NCI-H128 (cell line): ENCODE results near the gene FUT8.

ENCODE experiments used
- DNase-seq: peaks from one replicate; lab custom pipeline; 2025; ENCODE audit not compliant: unreplicated experiment; lab: John Stamatoyannopoulos, UW

The FUT8 gene

DNA sequence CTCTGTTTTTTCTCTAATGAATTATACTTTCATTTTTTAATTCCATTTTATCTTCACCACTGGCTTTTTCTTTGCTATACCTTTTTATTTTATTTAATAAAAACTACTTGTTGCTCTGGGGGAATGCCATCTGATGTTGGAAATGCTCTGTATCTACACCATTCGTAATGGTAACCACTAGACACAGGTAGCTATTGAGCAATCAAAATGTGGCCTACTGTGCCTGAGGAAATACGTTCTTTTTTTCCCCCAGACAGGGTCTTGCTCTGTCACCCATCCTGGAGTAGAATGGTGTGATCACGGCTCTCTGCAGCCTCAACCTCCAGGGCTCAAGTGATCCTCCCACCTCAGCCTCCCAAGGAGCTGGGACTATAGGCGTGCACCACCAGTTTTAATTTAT, 140.2 kb downstream of the FUT8 start:
- no peak for DNase-seq

DNA sequence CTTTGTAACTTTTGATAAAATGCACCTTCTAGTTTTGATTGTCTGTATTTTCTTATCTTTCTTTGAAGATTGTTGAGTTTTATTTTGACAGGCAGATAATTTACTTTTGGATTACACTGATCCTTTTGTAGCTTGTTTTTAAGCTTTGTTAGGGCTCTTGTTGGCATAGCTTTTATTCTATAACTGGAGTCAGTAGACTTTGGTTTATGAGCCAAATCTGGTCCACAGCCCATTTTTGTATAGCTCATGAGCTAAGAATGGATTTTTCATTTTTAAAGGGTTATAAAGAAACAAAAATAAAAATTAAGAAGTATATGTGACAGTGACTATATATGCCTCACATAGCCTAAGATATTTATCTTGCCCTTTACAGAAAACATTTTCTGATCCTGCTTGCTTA, 142.3 kb downstream of the FUT8 start:
- no peak for DNase-seq

DNA sequence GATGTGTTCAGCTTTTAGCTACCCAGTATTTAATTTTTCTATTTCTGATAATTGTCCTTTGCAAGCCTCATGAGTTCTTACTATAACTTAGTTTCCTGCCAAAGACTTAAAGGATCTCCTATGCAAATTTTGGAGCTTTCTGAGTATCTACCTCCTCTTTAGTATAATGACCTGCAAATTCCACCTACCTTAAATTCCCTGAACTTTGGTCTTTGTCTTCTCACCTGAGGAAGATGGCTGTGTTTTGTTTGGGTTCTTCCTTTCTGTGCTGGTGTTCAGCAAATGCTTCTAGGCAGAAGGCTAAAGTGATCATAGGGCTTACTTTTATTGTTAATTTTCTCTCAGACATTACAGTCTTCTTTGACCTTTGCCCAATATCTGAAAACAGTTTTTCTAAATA, 142.8 kb downstream of the FUT8 start:
- DNase-seq = no peak

DNA sequence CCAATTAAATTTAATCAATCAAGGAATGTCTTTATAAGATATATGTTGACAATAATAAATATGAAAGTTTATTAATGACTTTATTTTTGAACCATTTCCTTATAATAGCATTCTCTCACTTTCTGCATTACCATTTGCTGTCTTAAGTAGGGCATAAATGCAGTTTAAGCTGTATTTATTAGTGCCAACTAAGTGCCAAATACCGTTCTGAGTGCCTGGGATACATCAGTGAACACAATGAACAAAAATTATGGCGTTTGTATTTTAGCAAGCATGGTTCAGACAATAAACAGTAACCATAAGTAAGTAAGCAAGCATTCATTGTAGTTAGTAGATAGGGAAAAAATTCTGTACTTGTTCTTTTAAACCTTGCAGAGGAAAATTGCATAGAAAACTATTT, 145.8 kb downstream of the FUT8 start:
- no peak for DNase-seq

DNA sequence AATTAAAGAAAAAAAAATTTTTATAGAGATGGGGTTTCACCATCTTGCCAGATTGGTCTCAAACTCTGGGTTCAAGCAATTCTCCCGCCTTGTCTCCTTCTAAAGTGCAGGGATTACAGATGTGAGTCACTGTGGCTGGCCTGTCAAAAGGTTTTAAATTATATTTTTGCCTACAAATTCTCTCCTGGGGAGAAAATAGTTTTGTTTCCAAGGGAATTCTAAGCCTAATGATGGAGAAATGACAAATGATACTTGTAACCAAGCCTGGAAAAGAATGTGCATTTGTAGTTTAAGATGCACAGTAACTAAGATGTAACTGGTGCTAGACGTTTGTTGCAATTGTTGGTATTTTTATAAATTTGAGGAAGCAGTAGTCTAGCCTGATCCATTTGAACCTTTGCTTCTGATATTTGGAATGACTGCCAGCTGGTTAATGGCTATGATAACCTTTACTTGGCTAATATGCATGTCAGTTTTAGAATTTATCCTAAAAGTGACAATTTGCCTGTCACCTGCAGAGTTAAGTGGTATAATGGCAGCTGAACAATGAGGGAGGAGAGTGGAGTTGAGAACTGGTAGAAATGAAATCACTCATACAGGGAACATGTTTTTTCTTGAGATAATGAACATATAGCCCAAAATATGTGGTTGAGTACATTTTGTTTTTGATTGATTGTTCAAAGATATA, 148.0 kb downstream of the FUT8 start:
- no peak for DNase-seq

DNA sequence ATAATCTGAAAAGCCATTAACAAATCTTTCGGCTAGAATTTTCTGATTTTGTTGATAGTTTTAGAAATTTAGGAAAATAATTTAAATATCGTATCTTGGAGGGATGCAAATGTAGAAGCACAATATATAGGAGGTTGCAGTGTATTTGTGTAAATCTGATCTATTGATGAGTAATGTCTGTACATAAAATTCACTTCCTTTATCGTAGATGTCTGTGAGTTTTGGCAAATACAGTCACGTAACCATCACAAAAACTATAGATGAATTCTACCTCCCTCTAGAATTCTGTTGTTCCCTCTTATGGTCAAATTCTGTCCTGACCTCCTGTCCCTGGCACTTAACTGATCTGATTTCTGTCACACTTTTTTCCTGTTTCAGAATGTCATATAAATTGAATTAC, 151.8 kb downstream of the FUT8 start:
- no peak for DNase-seq

DNA sequence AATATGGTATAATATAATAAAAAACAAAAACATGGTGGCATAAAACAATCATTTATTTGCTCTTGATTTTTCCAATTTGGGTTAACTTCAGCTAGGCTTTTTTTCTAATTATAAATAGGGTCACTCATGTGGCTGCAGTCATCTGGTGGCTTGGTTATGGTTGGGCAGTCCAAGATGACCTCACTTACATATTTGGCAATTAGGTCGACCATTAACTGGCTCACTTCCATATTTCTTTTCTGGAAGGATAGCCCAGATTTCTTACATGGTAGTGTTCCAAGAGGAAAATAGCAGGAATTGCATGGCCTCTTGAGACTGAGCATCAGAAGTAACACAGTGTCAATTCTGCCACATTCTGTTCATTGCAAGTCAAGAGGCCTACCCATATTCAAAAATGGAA, 153.4 kb downstream of the FUT8 start:
- no peak for DNase-seq

DNA sequence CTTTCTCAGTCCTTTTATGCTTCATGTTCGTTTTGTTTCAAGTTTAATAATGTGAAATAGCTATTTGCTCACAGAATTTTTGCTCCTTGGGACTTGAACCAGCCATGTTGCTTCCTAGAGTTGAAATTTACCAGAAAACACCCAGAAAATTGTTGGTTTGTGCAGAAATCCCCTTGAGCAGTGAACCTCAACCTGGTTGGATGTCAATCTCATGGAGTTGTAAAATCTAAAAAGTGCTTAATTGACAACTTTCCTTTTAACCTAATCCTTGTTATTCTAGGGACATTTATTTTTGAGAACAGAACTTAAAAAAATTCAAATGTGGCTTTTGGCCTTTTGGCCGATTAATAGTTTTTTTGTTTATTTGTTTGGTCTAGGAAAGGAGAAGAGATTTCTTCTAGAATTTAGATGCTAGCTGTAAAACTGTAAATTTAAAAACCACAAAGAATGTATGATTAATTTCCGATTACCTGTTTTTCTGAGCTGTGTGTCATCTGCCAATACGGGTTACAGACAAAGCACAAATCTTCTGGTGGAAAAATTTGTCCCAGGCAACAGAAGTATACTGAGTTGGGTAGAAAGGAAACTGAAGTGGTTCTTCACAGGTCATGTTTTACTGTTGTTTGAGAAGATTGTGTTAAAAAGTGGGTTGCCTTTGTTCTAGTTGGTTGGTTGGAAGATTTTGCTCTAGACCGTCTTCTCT, 154.4 kb downstream of the FUT8 start:
- no peak for DNase-seq

DNA sequence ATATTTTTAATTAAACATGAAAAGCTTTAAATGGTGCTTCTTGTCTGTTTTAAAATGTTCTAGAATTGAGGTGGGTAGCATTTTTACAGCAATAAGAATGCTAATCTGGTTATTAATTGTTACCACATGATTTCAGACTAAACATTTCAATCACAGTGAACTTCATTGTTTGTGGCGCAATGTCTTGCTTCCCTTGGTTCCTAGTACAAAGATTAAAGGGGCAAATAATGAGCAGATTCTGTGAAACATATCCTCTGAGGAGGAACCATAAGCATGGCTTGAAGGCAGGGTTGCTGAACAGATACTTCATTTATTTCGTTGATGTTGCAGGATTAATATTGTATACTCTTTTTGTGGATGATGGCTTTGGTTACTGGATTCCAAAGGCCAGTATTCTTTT, 162.1 kb downstream of the FUT8 start:
- DNase-seq = no peak

DNA sequence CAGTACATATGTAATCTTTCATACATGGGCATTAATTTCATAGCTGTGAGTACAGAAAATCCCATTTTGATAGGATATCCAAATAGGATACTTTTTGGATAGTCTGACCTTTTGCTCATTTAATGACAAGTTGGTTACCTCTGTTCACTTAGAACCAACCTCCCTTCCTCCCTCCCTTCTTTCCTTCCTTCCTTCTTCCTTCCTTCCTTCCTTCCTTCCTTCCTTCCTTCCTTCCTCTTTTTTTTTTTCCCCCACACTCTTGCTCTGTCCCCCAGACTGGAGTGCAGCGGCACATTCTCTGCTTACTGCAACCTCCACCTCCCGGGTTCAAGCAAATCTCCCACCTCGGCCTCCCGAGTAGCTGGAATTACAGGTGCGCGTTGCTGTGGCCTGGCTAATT, 162.9 kb downstream of the FUT8 start:
- DNase-seq = no peak

DNA sequence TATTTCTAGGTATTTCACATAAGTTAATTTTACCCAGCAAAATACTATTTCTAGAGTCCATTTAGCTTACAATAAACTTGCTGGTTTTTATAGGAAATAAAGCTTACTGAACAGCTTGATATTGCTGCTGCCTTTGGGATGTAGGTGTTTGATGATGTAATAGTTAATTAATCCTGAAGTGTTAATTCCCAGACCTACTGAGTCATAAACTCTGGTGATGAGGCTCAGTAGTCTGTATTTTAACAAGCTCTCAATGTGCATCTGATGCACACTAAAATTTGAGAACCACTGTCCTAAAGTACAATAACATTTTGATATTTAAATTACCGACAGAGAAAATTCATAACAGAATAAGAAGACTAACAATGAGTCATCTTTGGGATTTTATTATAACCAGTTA, 168.4 kb downstream of the FUT8 start:
- DNase-seq = no peak

DNA sequence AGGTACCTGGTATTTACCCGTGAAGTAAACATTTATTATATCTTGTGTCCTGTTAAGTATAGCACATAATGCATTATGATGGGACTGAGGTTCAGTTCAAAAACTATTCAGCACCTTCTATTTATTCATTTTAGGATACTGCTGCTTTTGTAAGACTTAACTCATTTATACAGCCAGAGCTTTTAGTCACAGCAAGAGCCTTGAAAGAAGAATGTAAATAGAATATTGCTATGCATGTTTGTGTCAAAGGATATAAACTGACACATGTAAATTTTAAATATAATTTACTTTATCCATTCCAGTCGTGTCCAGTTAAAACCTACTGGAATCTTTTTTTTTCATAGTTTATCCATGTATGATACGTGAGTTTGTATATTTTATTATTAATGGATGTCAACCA, 168.8 kb downstream of the FUT8 start:
- no peak for DNase-seq

DNA sequence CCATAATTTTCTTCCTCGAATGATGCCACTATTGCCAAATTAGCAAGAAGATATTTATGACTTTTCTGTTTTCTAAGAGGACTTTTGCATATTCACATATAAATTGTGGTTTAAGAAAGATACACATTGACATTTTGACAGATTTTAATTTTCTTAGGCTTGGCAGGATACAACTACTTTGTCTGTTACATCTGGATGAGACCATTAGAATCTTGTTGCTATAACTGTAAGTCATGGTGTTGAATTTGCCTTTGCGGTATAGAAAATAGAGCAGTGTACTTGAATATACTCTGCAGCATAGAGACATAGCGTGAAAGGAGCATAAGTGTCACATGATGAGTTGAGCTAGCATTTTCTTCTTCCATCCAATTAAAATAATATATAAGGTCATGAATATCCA, 169.3 kb downstream of the FUT8 start:
- DNase-seq = no peak

DNA sequence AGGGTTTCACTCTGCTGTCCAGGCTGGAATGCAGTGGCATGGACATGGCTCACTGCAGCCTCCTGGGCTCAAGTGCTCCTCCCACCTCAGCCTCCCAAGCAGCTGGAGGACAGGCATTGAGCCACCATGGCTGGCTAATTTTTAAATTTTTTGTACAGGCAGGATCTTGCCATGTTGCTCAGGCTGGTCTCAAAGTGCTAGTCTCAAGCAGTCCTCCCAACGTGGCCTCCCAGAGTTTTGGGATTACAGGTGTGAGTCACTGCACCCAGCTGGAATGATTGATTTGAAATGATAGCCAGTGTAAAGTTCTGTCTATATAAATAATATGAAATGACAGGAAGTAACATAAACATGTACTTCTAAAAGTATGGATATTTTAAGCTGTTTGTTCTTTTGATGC, 172.7 kb downstream of the FUT8 start:
- no peak for DNase-seq

DNA sequence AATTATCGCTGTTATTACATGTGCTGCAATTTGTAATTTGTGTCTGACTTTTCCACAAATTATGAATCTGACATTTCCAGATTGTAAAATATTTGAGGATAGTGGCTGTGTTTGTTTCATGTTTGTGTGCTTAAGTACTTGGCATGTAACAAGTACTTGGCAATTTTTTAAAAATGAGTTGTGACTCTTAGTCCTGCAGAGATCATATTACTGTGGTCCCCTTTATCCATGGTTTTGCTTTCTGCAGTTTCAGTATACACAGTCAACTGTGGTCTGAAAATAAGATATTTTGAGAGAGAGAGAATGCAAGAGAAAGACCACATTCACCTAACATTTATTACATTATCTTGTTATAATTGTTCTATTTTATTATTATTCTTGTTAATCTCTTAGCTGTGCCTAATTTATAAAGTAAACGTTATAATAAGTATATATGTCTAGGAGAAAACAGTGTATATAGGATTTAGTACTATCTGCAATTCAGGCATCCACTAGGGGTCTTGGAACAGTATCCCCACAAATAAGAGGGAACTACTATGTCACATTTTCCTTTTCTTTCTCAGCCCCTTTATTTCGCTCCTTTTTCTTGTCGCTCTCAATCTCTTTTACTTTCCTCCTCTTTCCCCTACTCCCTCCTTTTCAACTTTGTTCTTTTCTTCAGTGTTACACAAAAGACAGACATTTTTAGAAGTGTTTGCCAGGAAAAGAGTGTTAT, 176.1 kb downstream of the FUT8 start:
- DNase-seq = no peak

DNA sequence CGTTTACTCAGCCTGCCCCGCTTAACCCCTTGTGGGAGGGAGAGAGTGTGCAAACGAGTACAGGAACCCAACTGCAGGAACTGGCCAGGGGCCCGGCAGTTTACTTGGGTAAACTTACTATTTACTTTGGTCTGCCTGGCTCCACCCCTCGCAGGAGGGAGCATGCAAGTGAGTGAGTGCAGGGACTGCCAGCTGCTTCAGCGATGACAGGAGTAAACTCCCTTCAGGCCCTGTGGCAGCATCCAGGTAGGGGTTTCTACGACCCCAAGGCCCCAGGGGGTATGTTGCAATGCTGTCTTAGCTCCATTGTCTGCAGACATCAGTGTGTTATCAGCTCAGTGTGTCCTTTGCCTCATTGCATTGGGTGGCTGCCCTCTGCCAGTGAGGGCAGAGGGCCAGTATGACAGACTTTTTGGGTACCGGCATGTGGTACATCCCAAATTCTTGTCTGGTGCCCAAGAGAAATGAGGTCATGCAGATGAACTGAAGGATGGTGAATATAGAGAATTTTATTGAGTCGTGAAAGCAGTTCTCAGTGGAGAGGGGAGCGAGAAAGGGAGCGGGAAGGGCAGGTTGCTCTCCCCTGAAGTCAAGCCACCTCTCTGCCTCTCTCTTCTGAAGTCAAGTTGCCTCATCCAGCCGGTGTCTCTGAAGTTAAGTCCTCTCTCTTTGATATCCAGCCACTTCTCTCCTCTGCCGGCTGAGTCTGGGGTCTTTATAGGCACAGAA, 181.8 kb downstream of the FUT8 start:
- DNase-seq = no peak

DNA sequence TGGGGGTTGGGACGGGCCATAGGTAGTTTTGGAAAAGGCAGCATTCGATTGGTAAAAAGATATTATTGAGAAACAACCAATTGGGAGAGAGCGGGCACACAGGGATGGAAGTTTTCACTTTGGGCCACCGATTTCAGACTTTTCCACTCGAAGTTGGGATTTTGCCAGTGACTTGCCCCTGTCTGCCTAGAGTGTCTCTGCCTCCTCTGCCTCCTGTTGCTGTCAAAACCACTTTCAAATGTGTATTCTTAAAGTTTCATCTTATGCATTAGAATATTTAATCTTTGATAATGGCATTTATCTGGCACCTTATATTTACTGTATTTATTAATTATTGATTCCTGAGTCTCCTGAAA, 182.3 kb downstream of the FUT8 start:
- DNase-seq = no peak

DNA sequence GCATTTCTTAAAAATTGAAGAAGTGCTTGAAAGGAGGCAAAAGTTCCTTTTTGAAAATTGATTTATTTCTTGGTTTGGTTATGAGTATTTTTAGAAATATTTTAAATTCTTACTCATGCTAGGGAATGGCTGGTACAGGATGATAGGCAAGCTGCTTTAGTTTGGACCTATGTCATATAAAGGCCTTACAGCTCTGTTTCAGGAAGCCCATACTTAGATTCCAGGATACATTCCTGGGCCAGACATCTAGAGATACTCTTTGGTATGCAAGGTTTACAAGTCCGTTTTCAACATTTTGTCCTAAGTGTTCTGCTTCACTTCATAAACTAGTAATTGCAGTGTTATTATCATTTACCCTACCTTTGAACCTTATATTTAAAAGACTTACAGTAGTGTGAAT, 186.8 kb downstream of the FUT8 start:
- DNase-seq = no peak

DNA sequence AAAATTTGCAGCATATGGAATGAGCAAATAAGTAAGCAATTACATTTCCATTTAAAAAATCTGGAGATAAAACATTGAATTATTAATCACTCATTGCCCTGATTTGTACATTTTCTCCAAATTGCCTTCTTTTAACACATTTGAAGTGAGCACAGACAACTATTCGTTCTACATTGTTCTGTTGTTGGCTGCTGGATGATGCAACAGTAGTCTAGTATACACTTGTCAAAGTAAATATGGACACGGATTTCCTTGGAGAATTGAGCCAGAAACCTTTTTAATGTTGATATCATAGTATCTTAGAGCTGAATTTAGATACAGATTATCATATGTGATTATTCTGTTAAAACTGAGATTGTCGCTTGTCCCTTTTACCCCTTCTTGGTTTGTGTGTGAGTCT, 188.2 kb downstream of the FUT8 start:
- DNase-seq = no peak

DNA sequence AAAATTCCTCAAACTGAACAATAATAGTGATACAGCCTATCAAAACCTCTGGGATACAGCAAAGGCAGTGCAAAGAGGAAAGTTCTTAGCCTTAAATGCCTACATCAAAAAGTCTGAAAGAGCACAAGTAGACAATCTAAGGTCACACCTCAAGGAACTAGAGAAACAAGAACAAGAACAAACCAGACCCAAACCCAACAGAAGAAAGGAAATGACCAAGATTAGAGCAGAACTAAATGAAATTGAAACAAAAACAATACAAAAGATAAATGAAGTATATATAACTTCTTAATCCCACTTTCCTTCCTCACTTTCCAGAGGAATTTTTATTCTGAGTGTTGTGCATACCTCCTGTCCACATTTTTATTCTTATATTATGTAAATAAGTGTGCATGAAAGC, 192.0 kb downstream of the FUT8 start:
- no peak for DNase-seq

DNA sequence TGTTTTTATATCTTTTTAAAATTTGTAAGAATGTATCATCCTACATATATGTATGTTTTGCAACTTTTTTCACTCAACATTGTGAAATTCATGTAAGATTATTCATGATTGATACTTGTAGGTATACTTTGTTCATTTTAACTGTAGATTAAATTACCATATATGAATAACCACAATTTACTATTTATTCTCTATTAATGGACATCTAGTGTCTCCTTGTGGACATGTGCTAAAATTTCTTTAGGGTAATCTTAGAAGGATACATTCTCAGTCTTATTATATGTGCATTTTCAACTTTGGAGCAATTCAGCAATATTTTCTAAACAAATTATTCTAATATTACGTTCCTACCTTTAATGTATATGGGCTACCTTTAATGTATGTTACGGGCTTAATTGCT, 192.4 kb downstream of the FUT8 start:
- no peak for DNase-seq

DNA sequence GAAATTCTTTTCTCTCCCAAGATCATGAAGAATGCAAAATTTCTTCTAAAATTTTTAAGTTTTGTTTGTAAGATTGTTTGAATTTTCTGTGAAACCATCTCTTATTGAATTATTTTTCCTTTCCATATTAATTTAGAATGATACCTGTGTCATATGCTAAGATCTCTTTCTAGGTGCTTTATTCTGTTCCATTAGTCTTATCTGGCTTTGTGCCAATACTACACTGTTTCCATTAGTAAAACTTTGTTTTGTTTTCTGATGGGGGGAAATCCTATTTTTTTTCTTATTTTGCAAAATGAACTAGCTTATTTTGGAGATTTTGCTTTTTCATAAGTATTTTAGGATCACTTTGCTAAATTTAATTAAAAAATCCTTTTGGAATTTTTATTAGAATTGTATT, 193.9 kb downstream of the FUT8 start:
- DNase-seq = no peak
